GM21367 (cell line): ENCODE measurements around the gene ATP13A1.
"Not testable (repeated sequence)": the region's sequence is repeated elsewhere in the genome, so short reads cannot be mapped to it uniquely, and the experiment has no call there.

Source experiments
- ATAC-seq: cut with Tn5 transposase; IDR thresholded peaks from one replicate; pipeline ENCODE4 v1.9.1; 2021; ENCODE audit not compliant: unreplicated experiment

The ATP13A1 gene

GRCh38 chr19:19624032-19624570 is 39.4 kb downstream of the ATP13A1 start:
- ATAC-seq = no peak

- no peak for ATAC-seq
These were observed 40.1 kb downstream of the ATP13A1 start for GRCh38 chr19:19623383-19623782.

- no peak for ATAC-seq
These were observed 43.6 kb downstream of the ATP13A1 start for GRCh38 chr19:19619849-19620210.

GRCh38 chr19:19619181-19619848 is 44.2 kb downstream of the ATP13A1 start:
- ATAC-seq = no peak

GRCh38 chr19:19618219-19619051 is 45.0 kb downstream of the ATP13A1 start, which contains the start of gene PBX4:
TSS of gene PBX4 (minus strand) at chr19:19618687. CDS start at chr19:19618629, 58 bp downstream.
- ATAC-seq = peak; percentile 92

- ATAC-seq = no peak
These were observed 48.4 kb downstream of the ATP13A1 start for GRCh38 chr19:19615086-19615485.

- ATAC-seq = no peak
These were observed 50.0 kb downstream of the ATP13A1 start for GRCh38 chr19:19613506-19613905.

- ATAC-seq = no peak
These were observed 52.9 kb downstream of the ATP13A1 start for GRCh38 chr19:19610376-19611202.

- ATAC-seq = not testable (repeated sequence)
These were observed 56.8 kb downstream of the ATP13A1 start for GRCh38 chr19:19606686-19607085.

GRCh38 chr19:19606021-19606420 is 57.5 kb downstream of the ATP13A1 start:
- ATAC-seq = no peak

- ATAC-seq = no peak
These were observed 60.7 kb downstream of the ATP13A1 start for GRCh38 chr19:19602713-19603324.

- no peak for ATAC-seq
These were observed 61.3 kb downstream of the ATP13A1 start for GRCh38 chr19:19602136-19602712.

GRCh38 chr19:19600793-19601330 is 62.6 kb downstream of the ATP13A1 start:
- ATAC-seq = no peak

- ATAC-seq = not testable (repeated sequence)
These were observed 64.6 kb downstream of the ATP13A1 start for GRCh38 chr19:19598728-19599451.

- peak; percentile 44 for ATAC-seq
These were observed 65.6 kb downstream of the ATP13A1 start for GRCh38 chr19:19597809-19598306.
